ENCODE measurements around the gene SERTAD1. TPM values are rescaled to one million over a fixed set of nuclear protein-coding genes. Genes with fewer than 3 reads are reported as not detected.

Gene SERTAD1
- polyA plus RNA-seq, 1 experiment: 21.9 TPM

- H3K4me3 ChIP-seq (ENCODE audit: low read depth, low read length): no peak overlapping the region
- H3K27me3 ChIP-seq (ENCODE audit: control insufficient read depth, insufficient read depth, low read length): 0 out of 2 replicates have a peak, but pooled peaks cover 2% of the 10 kb centered on the region
- ChIA-PET POLR2A (no interaction called here), CTCF (interaction anchor here (1.0 kb wide), 1 partner anchor 31 kb away, joined by 3 read pairs; no protein-coding TSS in a partner anchor)
- no peak for TF ChIP-seq CTCF (IDR thresholded peaks at IDR 0.05; ENCODE audit: insufficient read depth, low read depth, low read length)
- DNase-seq (ENCODE audit: low read depth): no peak
- no peaks in the 10 kb centered on the region for H3K36me3 ChIP-seq (ENCODE audit: control insufficient read depth, insufficient read depth, low read length)
Measured at GRCh38 chr19:40389404-40390083, 36.2 kb downstream of the SERTAD1 start.

GRCh38 chr19:40388481-40388880 lies 37.3 kb downstream of the SERTAD1 start:
- no peak for TF ChIP-seq CTCF (IDR thresholded peaks at IDR 0.05; ENCODE audit: insufficient read depth, low read depth, low read length)
- Histone ChIP-seq H3K27me3 (ENCODE audit: control insufficient read depth, insufficient read depth, low read length) (0 out of 2 replicates have a peak, but pooled peaks cover 2% of the 10 kb centered on the region), H3K4me3 (ENCODE audit: low read depth, low read length) (no peak overlapping the region), H3K36me3 (ENCODE audit: control insufficient read depth, insufficient read depth, low read length) (no peaks in the 10 kb centered on the region)
- ChIA-PET CTCF (interaction anchor here (1.0 kb wide), 1 partner anchor 32 kb away, joined by 3 read pairs; no protein-coding TSS in a partner anchor), POLR2A (no interaction called here)
- no peak for DNase-seq (ENCODE audit: low read depth)

- no peak for DNase-seq (ENCODE audit: low read depth)
- H3K4me3 ChIP-seq (ENCODE audit: low read depth, low read length): no peak overlapping the region
- ChIA-PET POLR2A (no interaction called here), CTCF (no interaction called here)
- TF ChIP-seq CTCF (IDR thresholded peaks at IDR 0.05; ENCODE audit: insufficient read depth, low read depth, low read length): no peak
- H3K36me3 ChIP-seq (ENCODE audit: control insufficient read depth, insufficient read depth, low read length): no peaks in the 10 kb centered on the region
- 0 out of 2 replicates have a peak, but pooled peaks cover 2% of the 10 kb centered on the region for H3K27me3 ChIP-seq (ENCODE audit: control insufficient read depth, insufficient read depth, low read length)
Measured at GRCh38 chr19:40387155-40387554, 38.6 kb downstream of the SERTAD1 start.

GRCh38 chr19:40383668-40384248 lies 42.0 kb downstream of the SERTAD1 start:
- no peak for DNase-seq (ENCODE audit: low read depth)
- ChIA-PET POLR2A (no interaction called here), CTCF (interaction anchor here (0.7 kb wide), 1 partner anchor 140 kb away, joined by 3 read pairs; no protein-coding TSS in a partner anchor)
- TF ChIP-seq CTCF (IDR thresholded peaks at IDR 0.05; ENCODE audit: insufficient read depth, low read depth, low read length): no peak
- Histone ChIP-seq H3K4me3 (ENCODE audit: low read depth, low read length) (no peak overlapping the region), H3K27me3 (ENCODE audit: control insufficient read depth, insufficient read depth, low read length) (0 out of 2 replicates have a peak, but pooled peaks cover 2% of the 10 kb centered on the region), H3K36me3 (ENCODE audit: control insufficient read depth, insufficient read depth, low read length) (no peaks in the 10 kb centered on the region)

- POLR2A ChIA-PET: no interaction called here
Measured at GRCh38 chr19:40381321-40381720, 44.5 kb downstream of the SERTAD1 start.

More at GRCh38 chr19:40381321-40381720, 44.5 kb downstream of the SERTAD1 start:
- H3K4me3 ChIP-seq (ENCODE audit: low read depth, low read length): no peak overlapping the region
- 0 out of 2 replicates have a peak, but pooled peaks cover 2% of the 10 kb centered on the region for H3K27me3 ChIP-seq (ENCODE audit: control insufficient read depth, insufficient read depth, low read length)
- DNase-seq (ENCODE audit: low read depth): no peak
- peaks cover 5% of the 10 kb centered on the region; the same call in 1 of the 2 replicates for H3K36me3 ChIP-seq (ENCODE audit: control insufficient read depth, insufficient read depth, low read length)
- TF ChIP-seq CTCF (IDR thresholded peaks at IDR 0.05; ENCODE audit: insufficient read depth, low read depth, low read length): peak; percentile 9; the same call in 1 of the 2 replicates
- CTCF ChIA-PET: no interaction called here
